ENCODE data around the gene CRYBA1. TPM values are rescaled to one million over a fixed set of nuclear protein-coding genes. Genes with fewer than 3 reads are reported as not detected.
A peak's percentile ranks its signal among the peaks of the same experiment; 100 is the strongest.

Gene CRYBA1
- total RNA-seq, 2 experiments from 2014 or later = not detected

GRCh38 chr17:29291163-29291752, 44.6 kb downstream of the CRYBA1 start:
- intact Hi-C loops (cut with DNase I, micrococcal nuclease) = loop anchor here (1.0 to 5.0 kb wide), 3 partner anchors 38 to 339 kb away; partner anchors contain the start of gene PHF12 (in 1 of the 2)
- peak overlapping the region; percentile 74 to 88 for H3K27ac ChIP-seq (ENCODE audit: low read depth in 1 of 2, low read length in 2 of 2)
- Mint-ChIP-seq H3K4me3 (peak overlapping the region; percentile 92), H3K9me3 (no peaks in the 10 kb centered on the region), H3K27ac (peak overlapping the region; percentile 96), H3K27me3 (no peaks in the 10 kb centered on the region), H3K36me3 (ENCODE audit: low read depth) (peaks cover 69% of the 10 kb centered on the region), H3K4me1 (ENCODE audit: low read depth) (peaks cover 72% of the 10 kb centered on the region)
- peaks cover 36% of the 10 kb centered on the region for H3K36me3 ChIP-seq (ENCODE audit: insufficient read depth, low read length)
- H3K9me3 ChIP-seq (ENCODE audit: control insufficient read depth in 1 of 2, insufficient read depth in 1 of 2, low read length in 2 of 2) = no peaks in the 10 kb centered on the region
- H3K27me3 ChIP-seq (ENCODE audit: control insufficient read depth in 1 of 2, insufficient read depth in 2 of 2, low read length in 2 of 2) = no peaks in the 10 kb centered on the region
- POLR2A ChIA-PET = interaction anchor here (0.6 to 2.0 kb wide), 11 partner anchors 11 to 340 kb away, joined by 3 to 10 read pairs (median 4); partner anchors contain the start of genes PHF12 and TP53I13
- no peak for ATAC-seq (ENCODE audit: poor library complexity)
- peaks cover 39% of the 10 kb centered on the region for H3K4me1 ChIP-seq (ENCODE audit: insufficient read depth, low read length)
- CTCF ChIA-PET = interaction anchor here (0.5 to 2.9 kb wide), 20 partner anchors 8 to 630 kb away, joined by 3 to 17 read pairs (median 4); partner anchors contain the start of genes MYO18A, SDF2 and SUPT6H
- TF ChIP-seq CTCF (IDR thresholded peaks at IDR 0.05) = peak; percentile 80
- peak overlapping the region; percentile 78 for H3K4me3 ChIP-seq (ENCODE audit: low read length)
- peak in 4 of 14 experiments; percentile 25 to 80 (median 80) for DNase-seq

GRCh38 chr17:29292071-29292991, 45.7 kb downstream of the CRYBA1 start:
- peak overlapping the region; percentile 99 for H3K4me3 Mint-ChIP-seq
- peaks cover 59% of the 10 kb centered on the region for H3K36me3 Mint-ChIP-seq (ENCODE audit: low read depth)
- H3K4me1 ChIP-seq (ENCODE audit: insufficient read depth, low read length) = peaks cover 35% of the 10 kb centered on the region
- no peaks in the 10 kb centered on the region for H3K9me3 Mint-ChIP-seq
- H3K27ac Mint-ChIP-seq = peak overlapping the region; percentile 96
- peaks cover 61% of the 10 kb centered on the region for H3K4me1 Mint-ChIP-seq (ENCODE audit: low read depth)
- CTCF ChIA-PET = interaction anchor here (0.7 to 2.9 kb wide), 5 partner anchors 14 to 143 kb away, joined by 3 to 17 read pairs (median 8); partner anchors contain the start of gene MYO18A
- DNase-seq (peak; percentile 26 to 80 (median 50)), ATAC-seq (ENCODE audit: poor library complexity) (no peak)
- no peaks in the 10 kb centered on the region for H3K27me3 Mint-ChIP-seq
- H3K27me3 ChIP-seq (ENCODE audit: control insufficient read depth in 1 of 2, insufficient read depth in 2 of 2, low read length in 2 of 2) = no peaks in the 10 kb centered on the region
- H3K4me3 ChIP-seq (ENCODE audit: low read length) = peak overlapping the region; percentile 98
- H3K27ac ChIP-seq (ENCODE audit: low read depth in 1 of 2, low read length in 2 of 2) = peak overlapping the region; percentile 88 to 92
- POLR2A ChIA-PET = interaction anchor here (0.6 to 2.0 kb wide), 17 partner anchors 9 to 1185 kb away, joined by 3 to 10 read pairs (median 4); partner anchors contain the start of genes GOSR1, PHF12 and PROCA1
- no peak for TF ChIP-seq CTCF (IDR thresholded peaks at IDR 0.05)
- H3K9me3 ChIP-seq (ENCODE audit: control insufficient read depth in 1 of 2, insufficient read depth in 1 of 2, low read length in 2 of 2) = no peaks in the 10 kb centered on the region
- intact Hi-C loops (cut with DNase I, micrococcal nuclease) = loop anchor here in 1 of 2 experiments (2.0 to 5.0 kb wide), 3 partner anchors 16 to 340 kb away; partner anchors contain the start of gene PHF12
- H3K36me3 ChIP-seq (ENCODE audit: insufficient read depth, low read length) = peaks cover 25% of the 10 kb centered on the region
